ENCODE results near the gene CREG1.

Gene CREG1

GRCh38 chr1:167553136-167554027 is at the start of gene CREG1:
Gene CREG1 (minus strand): TSS chr1:167553762.
- Histone ChIP-seq H3F3A (ENCODE audit: control insufficient read depth, insufficient read depth) (peaks cover 20% of the 10 kb centered on the region), H3K27me3 (ENCODE audit: control insufficient read depth, low read length) (no peaks in the 10 kb centered on the region), H3K4me3 (ENCODE audit: low read length) (peak within 1 kb of the TSS; percentile 75), H3K4me2 (ENCODE audit: low read length) (peak within 1 kb of the TSS; percentile 94), H3K36me3 (ENCODE audit: control insufficient read depth, low read length) (peaks cover 5% of the 10 kb centered on the region; the same call in 1 of the 2 replicates), H3K79me2 (ENCODE audit: control insufficient read depth, low read length) (peaks cover 42% of the 10 kb centered on the region), H3K4me1 (ENCODE audit: control insufficient read depth, low read length) (peaks cover 47% of the 10 kb centered on the region), H3K9me2 (replicated peaks; ENCODE audit: control insufficient read depth, low read length) (no peaks in the 10 kb centered on the region), H4K20me1 (ENCODE audit: control insufficient read depth, insufficient read depth, low read depth, low read length) (peaks cover 5% of the 10 kb centered on the region; the same call in 1 of the 2 replicates), H3K9me3 (ENCODE audit: control insufficient read depth, insufficient read depth, low read length) (no peaks in the 10 kb centered on the region), H3K27ac (ENCODE audit: low read depth, low read length) (no peak within 1 kb of the TSS)
- TF ChIP-seq EZH2phosphoT487 (IDR thresholded peaks at IDR 0.05; ENCODE audit: borderline replicate concordance, low read length) (no peak), CTCF (IDR thresholded peaks at IDR 0.05; ENCODE audit: low read depth, low read length, poor library complexity, severe bottlenecking) (no peak)

GRCh38 chr1:167602840-167603239 is 49.3 kb upstream of the CREG1 start:
- Histone ChIP-seq H3K36me3 (ENCODE audit: control insufficient read depth, low read length) (peaks cover 7% of the 10 kb centered on the region), H3F3A (ENCODE audit: control insufficient read depth, insufficient read depth) (no peaks in the 10 kb centered on the region), H3K4me1 (ENCODE audit: control insufficient read depth, low read length) (peaks cover 39% of the 10 kb centered on the region), H3K27me3 (ENCODE audit: control insufficient read depth, low read length) (no peaks in the 10 kb centered on the region), H3K27ac (ENCODE audit: low read depth, low read length) (no peak overlapping the region), H3K4me3 (ENCODE audit: low read length) (no peak overlapping the region), H3K9me3 (ENCODE audit: control insufficient read depth, insufficient read depth, low read length) (peaks cover 12% of the 10 kb centered on the region), H3K4me2 (ENCODE audit: low read length) (0 out of 2 replicates have a peak overlapping the region, but pooled peaks have one; percentile 9), H4K20me1 (ENCODE audit: control insufficient read depth, insufficient read depth, low read depth, low read length) (no peaks in the 10 kb centered on the region), H3K9me2 (replicated peaks; ENCODE audit: control insufficient read depth, low read length) (no peaks in the 10 kb centered on the region), H3K79me2 (ENCODE audit: control insufficient read depth, low read length) (0 out of 2 replicates have a peak, but pooled peaks cover 2% of the 10 kb centered on the region)
- TF ChIP-seq EZH2phosphoT487 (IDR thresholded peaks at IDR 0.05; ENCODE audit: borderline replicate concordance, low read length) (no peak), CTCF (IDR thresholded peaks at IDR 0.05; ENCODE audit: low read depth, low read length, poor library complexity, severe bottlenecking) (no peak)

GRCh38 chr1:167601442-167602383 is 48.2 kb upstream of the CREG1 start:
- Histone ChIP-seq H3K27me3 (ENCODE audit: control insufficient read depth, low read length) (no peaks in the 10 kb centered on the region), H3K27ac (ENCODE audit: low read depth, low read length) (no peak overlapping the region; the same call in none of the 2 replicates), H4K20me1 (ENCODE audit: control insufficient read depth, insufficient read depth, low read depth, low read length) (no peaks in the 10 kb centered on the region), H3F3A (ENCODE audit: control insufficient read depth, insufficient read depth) (no peaks in the 10 kb centered on the region), H3K4me1 (ENCODE audit: control insufficient read depth, low read length) (peaks cover 39% of the 10 kb centered on the region), H3K9me2 (replicated peaks; ENCODE audit: control insufficient read depth, low read length) (no peaks in the 10 kb centered on the region), H3K4me3 (ENCODE audit: low read length) (no peak overlapping the region), H3K4me2 (ENCODE audit: low read length) (peak overlapping the region; percentile 46), H3K36me3 (ENCODE audit: control insufficient read depth, low read length) (peaks cover 3% of the 10 kb centered on the region; the same call in 1 of the 2 replicates), H3K79me2 (ENCODE audit: control insufficient read depth, low read length) (0 out of 2 replicates have a peak, but pooled peaks cover 2% of the 10 kb centered on the region), H3K9me3 (ENCODE audit: control insufficient read depth, insufficient read depth, low read length) (peaks cover under 1% of the 10 kb centered on the region; the same call in 1 of the 2 replicates)
- TF ChIP-seq EZH2phosphoT487 (IDR thresholded peaks at IDR 0.05; ENCODE audit: borderline replicate concordance, low read length) (no peak), CTCF (IDR thresholded peaks at IDR 0.05; ENCODE audit: low read depth, low read length, poor library complexity, severe bottlenecking) (no peak)
